Limb (tissue), 2 donors: ENCODE measurements around the gene IL3RA.
A peak's percentile ranks its signal among the peaks of the same experiment; 100 is the strongest.

ENCODE experiments used
- DNase-seq, 2 donors: peaks; one replicate each; pipeline ENCODE4 v3.0.0-alpha.2; 2016; ENCODE audit errors: extremely low spot score in 2 of 2

IL3RA gene

DNA sequence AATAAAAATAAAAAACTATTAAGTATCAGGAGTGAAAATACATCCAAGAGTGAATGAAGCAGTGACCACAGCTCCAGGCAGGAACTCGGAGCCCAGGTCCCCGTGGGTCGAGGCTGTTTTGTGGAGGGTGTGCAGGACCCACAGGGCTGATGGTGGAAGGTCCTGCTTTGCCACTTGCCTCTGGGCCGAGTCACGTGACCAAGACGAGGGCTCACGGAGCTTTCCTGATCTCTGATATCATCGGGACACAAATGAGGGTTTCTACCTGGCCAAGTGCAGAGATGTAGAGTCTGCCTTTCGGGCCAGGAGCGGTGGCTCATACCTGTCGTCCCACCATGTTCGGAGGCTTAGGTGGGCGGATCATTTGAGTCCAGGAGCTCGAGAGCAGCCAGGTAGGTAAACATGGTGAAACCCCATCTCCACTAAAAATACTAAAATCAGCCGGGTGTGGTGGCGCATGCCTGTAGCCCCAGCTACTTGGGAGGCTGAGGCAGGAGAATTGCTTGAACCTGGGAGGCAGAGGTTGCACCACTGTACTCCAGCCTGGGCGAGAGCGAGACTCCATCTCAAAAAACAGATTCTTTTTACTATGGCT lies 48.2 kb downstream of the IL3RA start:
- DNase-seq, result no peak

DNA sequence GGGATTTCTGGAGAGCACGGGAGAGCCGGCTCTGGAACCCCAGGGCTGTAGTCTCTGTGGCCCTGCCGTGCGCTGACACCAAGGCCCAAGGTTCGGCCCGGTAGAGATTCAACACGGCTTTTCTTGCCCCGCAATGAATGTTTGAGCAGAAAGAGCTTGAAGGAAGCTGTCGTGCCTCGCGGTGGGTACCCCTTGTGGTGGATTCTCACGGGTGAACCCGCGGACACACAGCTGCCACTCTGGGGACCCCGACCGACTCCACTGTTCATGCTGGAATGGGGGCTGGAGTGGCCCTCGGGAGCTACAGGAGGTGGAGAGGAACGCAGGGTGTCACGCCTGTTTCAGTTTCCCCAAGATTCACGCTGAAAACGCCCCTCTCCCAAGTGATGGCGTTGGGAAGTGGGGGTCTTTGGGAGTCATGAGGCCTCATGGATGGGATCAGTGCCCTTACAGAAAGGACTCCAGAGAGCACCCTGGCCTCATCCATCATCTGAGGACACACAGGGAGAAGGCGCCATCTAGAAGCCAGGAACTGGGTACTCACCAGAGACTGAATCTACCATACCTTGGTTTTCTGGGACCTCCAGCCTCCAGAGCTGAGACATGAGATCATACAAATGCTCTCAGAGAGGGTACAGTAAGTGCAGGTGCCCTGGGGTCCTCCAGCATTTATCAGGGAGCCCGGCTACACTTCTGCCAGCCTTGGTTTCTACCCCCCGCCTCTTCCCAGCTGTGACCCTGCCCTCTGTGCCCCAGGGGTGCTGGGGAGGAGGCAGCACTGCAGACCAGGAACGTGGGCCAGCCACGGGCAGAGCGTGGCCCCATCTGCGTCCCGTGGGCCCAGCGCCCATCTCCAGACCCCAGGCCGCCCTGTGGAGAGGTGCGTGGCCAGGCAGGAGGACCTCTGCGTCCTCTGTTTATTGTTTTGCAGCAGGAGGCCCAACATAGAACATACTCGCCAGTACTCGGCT lies 49.0 kb downstream of the IL3RA start:
- no peak for DNase-seq

DNA sequence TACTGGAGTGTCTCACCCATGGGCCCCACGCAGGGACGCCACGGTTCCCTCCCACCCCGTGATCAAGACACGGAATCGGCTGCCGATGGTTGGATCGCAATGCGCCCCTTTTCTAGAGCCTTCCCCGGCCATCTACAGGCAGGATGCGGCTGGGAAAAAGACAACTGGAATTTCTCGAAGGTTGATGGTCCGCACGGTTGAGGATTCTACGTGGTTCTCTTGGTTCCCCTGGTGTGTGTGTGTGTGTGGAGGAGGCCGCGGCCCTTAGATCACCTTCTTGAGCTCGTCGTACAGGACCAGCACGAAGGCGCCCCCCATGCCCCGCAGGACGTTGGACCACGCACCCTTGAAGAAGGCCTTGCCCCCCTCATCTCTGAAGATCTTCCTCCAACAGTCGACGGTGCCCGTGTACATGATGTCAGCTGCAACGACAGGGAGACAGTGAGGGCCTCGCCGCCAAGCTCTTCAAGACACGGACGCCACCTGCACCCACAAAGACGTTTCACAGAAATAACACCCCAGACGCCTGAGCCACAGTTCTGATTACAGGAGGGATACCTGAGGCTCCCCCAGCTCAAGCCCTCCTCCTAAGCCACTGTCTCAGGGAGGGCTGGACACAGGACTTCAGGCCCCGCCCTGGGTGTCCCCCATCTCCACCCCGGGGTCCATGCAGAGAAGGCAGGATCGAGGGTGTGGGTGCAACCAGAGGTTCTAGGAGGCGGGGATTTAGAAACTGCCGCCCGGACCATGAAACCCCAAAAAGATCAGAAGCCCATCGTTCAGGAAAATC lies 49.9 kb downstream of the IL3RA start:
- DNase-seq, result no peak

DNA sequence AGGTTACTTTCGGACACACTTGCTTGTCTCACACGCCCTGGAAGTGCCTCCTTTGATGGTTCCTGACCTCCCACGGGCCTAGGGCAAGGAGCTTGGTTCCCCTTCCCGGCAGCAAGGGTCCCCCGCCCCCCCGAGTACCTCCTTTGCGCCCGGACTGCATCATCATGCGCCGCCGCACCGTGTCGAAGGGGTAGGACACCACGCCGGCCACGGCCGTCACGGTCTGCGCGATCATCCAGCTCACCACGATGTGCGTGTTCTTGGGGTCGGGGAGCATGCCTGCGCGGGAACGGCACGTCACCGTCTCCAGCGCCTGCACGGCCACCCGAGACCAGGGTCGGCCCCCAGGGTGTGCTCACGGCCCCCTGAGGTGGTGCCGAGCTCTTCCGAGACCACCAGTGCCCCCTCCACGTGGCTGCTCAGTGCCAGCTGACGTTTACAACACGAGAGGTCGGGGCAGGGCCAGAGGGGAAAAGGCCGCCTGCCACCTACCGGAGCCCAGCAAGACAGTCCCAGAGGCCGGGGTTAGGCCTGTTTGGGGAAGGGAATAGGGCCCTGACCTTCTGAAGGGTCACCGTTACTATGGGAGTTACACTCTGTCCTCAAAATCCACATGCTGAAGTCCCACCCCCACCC lies 50.7 kb downstream of the IL3RA start:
- no peak for DNase-seq

DNA sequence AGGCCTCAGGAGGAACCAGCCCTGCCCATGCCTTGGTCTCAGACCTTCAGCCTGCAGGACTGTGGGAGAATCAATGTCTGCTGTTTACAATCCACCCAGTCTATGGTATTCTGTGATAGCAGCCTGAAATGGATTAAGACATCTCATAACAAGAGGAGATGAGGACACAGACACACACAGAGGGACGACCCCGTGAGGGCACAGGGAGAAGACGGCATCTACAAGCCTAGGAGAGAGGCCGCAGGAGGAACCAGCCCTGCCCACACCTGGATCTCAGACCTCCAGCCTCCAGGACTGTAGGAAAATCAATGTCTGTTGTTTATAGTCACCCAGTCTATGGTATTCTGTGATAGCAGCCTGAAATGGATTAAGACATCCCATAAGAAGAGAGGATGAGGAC lies 52.1 kb downstream of the IL3RA start:
- DNase-seq, result no peak

DNA sequence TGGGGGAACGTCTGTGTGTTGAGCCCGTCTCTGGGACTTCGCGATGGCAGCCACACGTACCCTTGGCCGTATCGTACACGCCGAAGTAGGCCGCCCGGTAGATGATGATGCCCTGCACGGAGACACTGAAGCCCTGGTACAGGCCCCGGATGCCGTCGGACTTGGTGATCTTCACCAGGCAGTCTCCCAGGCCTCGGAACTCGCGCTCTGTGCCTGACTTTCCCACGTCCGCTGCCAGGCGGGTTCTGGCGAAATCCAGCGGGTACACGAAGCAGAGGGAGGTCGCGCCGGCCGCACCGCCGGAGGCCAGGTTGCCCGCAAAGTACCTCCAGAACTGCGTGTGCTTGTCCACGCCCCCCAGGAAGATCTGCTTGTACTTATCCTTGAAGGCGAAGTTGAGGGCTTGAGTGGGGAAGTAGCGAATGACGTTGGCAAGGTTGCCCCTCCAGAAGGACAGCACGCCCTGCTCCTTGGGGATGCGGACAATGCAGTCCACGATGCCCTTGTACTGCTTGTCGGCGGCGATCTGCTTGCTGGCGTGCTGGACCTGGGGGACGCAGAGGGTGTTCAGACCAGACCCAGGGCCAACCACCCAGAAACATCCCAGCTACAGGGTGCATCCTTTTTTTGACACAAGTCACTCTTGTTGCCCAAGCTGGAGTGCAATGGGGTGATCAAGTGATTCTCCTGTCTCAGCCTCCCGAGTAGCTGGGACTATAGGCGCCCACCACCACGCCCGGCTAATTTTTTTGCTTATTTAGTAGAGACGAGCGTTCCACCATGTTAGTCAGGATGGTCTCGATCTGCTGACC lies 52.8 kb downstream of the IL3RA start:
- DNase-seq, result no peak

DNA sequence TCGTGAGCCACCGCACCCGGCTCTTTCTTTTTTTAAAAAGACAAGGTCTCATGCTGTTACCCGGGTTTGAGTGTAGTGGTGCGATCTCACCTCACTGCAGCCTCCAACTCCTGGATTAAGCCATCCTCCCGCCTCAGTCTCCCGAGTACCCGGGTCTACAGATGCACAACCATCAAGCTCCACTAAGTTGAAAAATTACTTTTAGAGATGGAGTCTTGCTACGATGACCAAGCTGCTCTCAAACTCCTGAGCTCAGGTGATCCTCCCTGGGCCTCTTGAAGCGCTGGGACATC lies 53.4 kb downstream of the IL3RA start:
- DNase-seq, result no peak

DNA sequence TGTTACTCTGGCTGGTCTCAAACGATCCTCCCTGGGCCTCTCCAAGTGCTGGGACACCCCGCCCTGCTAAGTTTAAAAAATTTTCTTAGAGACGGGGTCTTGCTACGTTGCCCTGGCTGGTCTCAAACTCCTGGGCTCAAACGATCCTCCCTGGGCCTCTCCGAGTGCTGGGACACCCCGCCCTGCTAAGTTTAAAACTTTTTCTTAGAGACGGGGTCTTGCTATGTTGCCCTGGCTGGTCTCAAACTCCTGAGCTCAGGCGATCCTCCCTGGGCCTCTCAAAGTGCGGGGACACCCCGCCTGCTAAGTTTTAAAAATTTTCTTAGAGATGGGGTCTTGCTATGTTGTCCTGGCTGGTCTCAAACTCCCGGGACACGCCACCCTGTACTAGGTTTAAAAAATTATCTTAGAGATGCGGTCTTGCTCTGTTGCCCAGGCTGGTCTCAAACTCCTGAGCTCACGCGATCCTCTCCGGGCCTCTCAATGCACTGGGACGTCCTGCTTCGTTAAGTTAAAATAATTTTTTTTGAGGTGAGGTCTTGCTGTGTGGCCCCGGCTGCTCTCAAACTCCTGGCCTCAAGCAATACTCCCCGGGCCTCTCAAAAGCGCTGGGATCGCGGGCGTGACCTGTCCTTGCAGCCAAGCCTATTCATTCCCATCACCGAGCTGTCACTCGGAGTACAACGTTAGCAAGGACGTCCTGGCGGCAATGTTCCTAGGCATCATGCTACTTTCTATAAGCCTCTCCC lies 54.2 kb downstream of the IL3RA start:
- DNase-seq, result no peak

DNA sequence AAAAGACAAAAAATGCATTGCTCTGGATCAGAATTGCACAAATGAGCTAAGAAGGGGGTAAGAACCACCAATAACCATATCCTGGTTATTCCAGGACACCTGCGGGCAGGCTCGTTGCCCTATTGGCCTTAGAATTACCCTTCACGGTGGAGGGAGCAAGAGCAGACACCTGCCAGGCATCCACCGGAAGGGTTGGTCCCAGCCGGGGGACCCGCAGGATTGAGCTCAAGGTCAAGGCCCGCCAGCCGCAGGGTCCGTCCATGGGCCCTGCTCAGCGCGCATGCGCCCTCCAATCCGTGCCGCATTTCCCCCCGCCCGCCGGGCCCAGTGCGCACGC lies 54.8 kb downstream of the IL3RA start:
- DNase-seq, result peak in 1 of 2 donors; percentile 97

DNA sequence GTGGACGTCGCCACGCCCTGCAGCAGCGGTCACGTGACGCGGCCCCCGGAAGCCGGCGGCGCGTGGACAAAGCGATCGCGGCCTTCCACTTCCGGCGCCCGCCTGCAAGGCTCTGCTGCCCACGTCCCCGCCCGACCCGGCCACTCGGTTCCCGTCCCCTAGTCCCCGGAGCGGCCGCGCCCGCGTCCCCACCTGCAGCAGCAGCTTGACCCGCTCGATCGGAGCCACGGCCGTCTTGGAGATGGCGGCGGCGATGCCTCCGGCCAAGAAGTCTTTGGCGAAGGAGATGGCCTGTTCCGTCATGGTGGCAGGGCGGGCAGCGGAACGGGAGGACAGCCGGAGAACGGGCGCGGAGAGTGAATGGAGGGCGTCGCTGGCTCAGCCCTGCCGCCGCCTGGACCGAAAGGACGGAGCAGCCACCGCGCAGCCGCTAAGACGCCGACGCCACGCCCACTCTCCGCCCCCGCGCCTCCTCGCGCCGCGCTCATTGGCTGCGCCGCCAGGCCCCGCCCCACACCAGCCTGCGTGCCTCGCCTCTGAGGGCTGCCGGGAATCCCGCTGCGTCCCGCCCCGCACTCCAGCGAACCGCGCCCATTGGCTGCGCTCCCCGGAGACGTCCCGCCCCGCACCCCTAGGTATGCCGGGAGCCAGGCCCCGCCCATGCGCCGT lies 55.3 kb downstream of the IL3RA start, which contains the start of gene SLC25A6:
SLC25A6 (minus strand) TSS at position 407 of the 669 bp plus-strand sequence; CDS start at position 303, 104 bp downstream.
- peak; percentile 98 to 100 for DNase-seq

DNA sequence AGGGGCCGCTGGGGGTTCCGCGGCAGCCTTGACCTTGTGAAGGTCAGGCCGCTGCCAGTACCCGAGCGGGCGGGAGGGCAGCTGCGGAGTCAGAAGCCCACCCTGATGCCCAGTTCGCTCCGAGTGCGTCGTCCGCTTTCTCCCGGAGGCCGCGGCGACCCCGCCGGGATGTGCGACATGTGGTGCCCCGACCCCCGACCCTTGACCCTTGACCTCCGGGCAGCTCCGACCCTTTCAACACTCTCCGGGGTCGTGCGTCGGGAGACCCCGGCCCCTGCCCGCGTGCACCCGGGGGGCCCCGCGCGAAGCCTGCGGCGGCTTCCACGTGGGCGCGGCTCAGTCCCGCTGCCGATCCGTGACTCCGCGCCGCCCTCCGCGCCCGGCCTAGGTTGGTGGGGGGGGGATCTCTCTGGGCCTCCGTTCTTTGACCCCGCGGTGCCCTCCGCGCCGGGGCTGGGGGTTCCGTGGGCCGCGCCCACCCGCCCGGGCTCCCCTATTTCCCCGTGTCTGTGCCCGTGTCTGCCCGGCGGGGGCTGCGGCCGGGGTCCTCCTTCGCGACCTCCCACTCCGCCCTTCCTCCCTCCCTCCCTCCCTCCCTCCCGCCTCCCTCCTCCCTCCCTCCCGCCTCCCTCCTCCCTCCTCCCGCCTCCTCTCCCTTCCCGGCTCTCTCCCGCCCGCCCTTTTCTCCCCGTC lies 55.9 kb downstream of the IL3RA start:
- peak; percentile 77 to 88 for DNase-seq

DNA sequence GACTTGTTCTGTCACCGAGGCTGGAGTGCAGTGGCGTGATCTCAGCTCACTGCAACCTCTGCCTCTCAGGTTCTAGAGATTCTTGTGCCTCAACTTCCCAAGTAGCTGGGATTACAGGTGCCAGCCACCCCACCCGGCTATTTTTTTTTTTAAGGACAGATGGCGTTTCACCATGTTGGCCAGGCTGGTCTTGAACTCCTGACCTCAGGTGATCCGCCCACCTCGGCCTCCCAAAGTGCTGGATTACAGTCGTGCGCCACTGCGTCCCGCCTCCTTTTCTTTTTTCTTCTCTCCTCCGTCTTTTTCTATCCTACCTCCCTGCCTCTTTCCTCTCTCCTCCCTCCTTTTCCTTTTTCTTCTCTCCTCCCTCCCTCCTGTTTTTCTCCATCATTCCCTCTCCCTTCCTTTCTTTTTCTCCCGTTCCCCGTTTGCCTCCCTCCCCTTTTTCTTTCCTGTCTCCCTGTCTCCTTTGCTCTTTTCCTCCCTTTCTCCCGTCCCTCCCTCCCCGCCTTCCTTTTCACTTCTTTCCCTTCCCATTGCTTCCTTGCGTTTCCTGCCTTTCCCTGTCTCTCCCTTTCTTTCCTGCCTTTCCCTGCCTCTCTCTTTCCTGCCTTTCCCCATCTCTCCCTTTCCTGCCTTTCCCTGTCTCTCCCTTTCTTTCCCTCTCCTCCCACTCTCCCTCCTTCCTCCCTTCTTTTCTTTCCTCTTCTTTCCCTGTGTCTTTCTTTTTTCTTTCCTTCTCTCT lies 57.5 kb downstream of the IL3RA start:
- DNase-seq, result peak in 1 of 2 donors; percentile 12

DNA sequence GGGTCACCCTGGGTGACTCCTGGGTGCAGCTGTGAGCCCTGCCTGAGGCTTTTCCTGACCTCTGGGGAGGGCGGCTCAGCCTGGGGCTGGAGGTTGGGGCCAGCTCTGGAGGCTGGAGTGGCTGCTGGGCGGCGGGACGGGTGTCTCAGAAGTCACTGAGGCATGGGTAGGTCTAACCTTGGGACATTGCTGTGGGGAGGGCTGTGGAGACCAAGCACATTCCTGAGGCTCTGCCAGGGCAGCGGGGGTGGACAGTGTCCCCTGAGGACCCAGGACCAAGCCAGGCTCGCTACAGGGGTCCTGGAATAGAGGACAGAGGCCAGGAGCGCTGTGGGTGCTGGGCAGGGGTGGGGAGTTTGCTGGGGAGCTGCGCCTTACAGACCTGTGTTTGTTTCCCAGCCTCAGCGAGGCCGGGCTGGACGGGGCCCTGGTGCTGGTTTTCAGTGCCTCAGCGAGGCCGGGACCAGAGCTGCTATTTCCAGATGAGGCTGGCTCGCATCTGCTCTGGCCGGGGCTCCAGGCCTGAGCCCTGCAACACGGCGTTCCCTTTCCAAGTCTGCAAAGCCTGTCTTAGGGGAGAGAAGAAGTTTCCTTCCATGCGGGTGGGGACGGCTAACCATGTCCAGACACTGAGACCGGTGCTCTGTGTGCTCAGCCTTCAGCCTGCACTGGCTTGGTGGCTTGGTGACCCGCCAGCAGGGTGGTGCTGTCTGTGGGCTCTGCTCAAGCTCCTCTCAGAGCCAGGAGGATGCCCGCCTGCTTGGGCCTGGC lies 58.3 kb downstream of the IL3RA start:
- DNase-seq, result peak in 1 of 2 donors; percentile 33

DNA sequence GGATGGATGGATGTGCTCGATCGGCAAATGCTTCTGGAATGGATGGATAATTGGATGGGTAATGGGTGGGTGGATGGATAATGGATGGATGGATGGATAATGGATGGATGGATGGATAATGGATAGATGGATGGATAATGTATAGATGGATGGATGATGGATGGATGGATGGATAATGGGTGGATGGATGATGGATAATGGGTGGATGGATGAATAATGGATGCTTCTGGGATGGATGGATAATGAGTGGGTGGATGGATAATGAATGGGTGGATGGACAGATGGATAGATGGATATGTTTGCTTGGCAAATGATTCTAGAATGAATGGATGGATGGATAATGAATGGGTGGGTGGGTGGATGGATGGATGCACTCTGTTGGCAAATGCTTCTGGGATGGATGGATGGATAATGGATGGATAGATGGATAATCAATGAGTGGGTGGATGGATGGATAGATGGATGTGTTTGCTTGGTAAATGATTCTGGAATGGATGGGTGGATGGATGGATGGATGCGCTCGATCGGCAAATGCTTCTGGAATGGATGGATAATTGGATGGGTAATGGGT lies 59.1 kb downstream of the IL3RA start:
- no peak for DNase-seq

DNA sequence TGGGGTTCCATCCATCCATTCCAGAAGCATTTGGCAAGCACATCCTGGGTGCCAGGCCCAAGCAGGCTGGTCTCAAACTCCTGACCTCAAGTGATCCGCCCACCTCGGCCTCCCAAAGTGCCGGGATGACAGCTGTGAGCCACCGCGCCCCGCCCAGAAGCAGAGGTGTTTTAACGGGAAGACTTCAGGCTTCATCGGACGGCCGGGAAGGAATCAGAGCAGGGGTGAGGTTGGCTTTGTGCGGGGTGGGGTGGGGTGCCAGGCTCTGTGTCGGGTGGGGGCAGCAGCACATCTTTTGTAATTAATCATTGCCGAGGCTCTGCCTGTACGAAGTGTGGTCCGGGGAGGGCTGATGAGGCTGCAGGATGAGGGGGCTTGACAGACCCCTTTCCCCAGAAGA lies 60.4 kb downstream of the IL3RA start:
- DNase-seq, result no peak

DNA sequence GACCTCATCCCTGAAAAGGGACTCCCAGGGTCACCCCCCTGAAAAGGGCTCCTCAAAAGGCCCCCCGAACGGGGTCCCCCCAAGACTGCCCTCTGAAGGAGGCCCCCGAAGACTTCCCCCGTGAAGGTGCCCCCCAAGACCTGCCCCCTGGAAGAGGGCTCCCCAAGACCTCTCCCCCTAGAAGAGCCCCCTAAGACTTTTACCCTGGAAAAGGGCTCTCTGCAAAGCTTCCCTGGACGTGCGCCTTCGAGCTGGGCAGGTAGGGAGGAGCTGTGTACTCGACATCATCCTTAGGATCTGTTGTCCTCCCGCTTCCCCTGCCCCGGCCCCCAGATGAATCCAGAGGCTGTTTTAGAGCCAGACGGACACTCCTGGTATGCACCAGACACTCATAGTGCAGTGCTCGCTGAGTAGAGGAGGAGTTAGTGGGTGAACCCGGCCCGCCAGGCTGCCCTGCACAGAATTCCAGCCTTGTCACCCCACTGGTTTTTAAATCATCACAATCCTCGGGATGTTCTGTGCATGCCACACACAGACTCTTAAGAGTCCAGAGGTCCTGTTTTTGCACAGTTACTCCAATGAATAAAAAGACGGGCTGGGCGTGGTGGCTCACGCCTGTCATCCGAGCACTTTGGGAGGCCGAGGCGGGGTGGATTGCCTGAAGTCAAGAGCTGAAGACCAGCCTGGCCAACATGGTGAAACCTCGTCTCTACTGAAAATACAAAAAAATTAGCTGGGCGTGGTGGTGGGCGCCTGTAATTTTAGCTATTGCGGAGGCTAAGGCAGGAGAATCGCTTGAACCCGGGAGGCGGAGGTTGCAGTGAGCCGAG lies 61.1 kb downstream of the IL3RA start:
- DNase-seq, result no peak
